Vagina (tissue), 2 donors: ENCODE data around the gene P2RY12.

Source experiments
- CTCF ChIP-seq, 3 experiments: fragments of 450-650 bp in 2 of 3; fragments of 200-600 bp in 1 of 3; sonication (generic) in 1 of 3; IDR thresholded peaks; one replicate each; pipeline ENCODE4 v1.5.1; 2017 to 2019; ENCODE audit warnings: antibody characterized with exemption in 3 of 3, mild to moderate bottlenecking in 2 of 3, moderate library complexity in 2 of 3
- POLR2A ChIP-seq, 2 donors: fragments of 450-650 bp; IDR thresholded peaks; one replicate each; pipeline ENCODE4 v1.6.1; 2017; ENCODE audit warnings: antibody characterized with exemption in 2 of 2, mild to moderate bottlenecking in 2 of 2, moderate library complexity in 2 of 2

DNA sequence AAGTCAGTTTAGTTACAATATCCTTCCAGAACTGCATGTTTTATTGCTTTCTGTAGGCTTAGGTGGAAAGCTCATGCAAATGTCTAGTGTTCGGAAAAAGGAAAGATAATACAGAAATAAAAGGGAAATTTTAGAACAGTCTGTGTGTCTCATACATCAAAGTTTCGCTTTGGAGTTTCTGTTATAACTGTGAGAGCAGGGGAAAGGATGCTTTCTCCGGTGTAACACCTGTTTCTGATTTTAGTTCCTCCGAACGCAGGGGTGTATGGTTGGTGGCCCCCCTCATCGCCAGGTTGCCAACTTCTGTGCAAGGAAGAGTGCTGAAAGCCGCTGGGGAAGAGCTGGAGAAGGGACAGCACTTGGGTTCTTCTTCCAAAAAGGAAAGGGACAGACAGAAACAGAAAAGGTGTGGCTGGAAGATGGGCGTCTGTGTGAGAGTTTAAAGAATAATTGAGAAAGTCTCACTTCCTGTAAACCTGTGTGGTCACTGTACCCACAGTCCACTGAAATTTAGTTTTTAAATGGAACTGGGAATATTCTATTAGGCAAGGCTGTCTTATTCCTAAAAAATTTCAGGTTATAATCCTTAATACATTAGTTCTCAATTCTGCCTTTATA is 6.7 kb downstream of the P2RY12 start:
- TF ChIP-seq POLR2A (IDR thresholded peaks at IDR 0.05), result no peak
- no peak for TF ChIP-seq CTCF (IDR thresholded peaks at IDR 0.05)
